Measurements from ENCODE around the gene CDX2. TPM values are rescaled to one million over a fixed set of nuclear protein-coding genes. Genes with fewer than 3 reads are reported as not detected.

The CDX2 gene
- total and polyA plus RNA-seq, 10 of the 15 experiments (the other 5 are each of a cell fraction or from before 2014, with no cell fraction given), result 0.15 TPM; not detected in 9

- TF ChIP-seq USF1 (IDR thresholded peaks at IDR 0.05; ENCODE audit: borderline replicate concordance, extremely low read length, insufficient read depth, low read depth, low read length), result peak; percentile 72
Observed at GRCh38 chr13:27919659-27919933, 49.5 kb downstream of the CDX2 start (continued).

DNA sequence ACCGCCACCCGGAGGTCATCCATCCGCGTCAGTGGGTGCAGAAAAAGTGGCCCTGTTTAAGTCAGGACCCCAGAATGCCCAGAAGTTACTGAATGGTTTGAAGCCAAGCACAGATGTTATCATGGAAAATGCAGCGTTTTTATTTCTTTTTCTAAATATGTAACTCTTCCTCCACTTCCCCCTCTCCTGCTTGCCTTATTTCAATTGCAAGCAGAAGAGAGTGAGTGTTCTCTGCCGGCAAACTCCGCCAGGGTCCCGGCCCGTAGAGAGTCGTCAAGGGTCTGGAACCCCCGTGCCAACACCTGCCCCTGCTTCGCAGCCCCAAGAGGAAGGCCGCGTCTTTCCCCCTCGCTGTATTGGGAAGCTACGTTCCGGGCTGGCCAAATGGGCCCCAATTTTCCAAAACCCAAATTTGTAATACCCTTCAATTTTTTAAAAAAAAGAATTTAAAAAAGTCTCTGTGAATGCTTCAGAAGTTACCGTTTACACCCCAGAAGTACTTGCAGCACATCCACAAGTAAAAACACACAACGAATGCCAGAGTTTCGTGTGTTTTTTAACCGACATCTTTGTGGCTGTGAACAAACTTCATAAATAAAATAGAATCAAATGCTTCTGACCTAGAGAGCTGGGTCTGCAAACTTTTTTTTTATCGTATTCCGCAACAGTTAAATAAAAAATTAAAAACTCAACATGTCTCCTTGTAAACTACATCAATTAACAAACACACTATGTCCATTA lies 50.0 kb downstream of the CDX2 start:
- POLR2A ChIA-PET, result no interaction called here
- in situ Hi-C loops (cut with MboI) (no loop called here), intact Hi-C loops (cut with micrococcal nuclease; ENCODE audit: unreplicated experiment) (no loop called here)
- Histone ChIP-seq H3K27me3 (replicated peaks in 1 of 2; ENCODE audit: control insufficient read depth in 2 of 2, insufficient read depth in 2 of 2, low read length in 1 of 2) (peaks cover 20 to 41% of the 10 kb centered on the region in 2 experiments), H3K4me2 (ENCODE audit: control insufficient read depth, insufficient read depth) (no peak overlapping the region), H3K9me3 (replicated peaks; ENCODE audit: control insufficient read depth, insufficient read depth, low read length) (peaks cover 2% of the 10 kb centered on the region; the same call in 1 of the 3 replicates), H2AFZ (ENCODE audit: control insufficient read depth, low read depth, low read length) (no peak overlapping the region), H3K4me3 (no peak overlapping the region), H3K36me3 (ENCODE audit: control insufficient read depth in 2 of 2, insufficient read depth in 2 of 2, low read length in 1 of 2) (no peaks in the 10 kb centered on the region), H3K79me2 (ENCODE audit: control insufficient read depth, insufficient read depth, low read length) (no peaks in the 10 kb centered on the region), H3K27ac (ENCODE audit: control insufficient read depth, insufficient read depth) (no peak overlapping the region), H3K4me1 (ENCODE audit: control insufficient read depth, insufficient read depth, low read length) (no peaks in the 10 kb centered on the region), H4K20me1 (ENCODE audit: control insufficient read depth, insufficient read depth) (no peaks in the 10 kb centered on the region), H3K9ac (ENCODE audit: control insufficient read depth, insufficient read depth, low read length) (no peak overlapping the region)
- FAIRE-seq (no peak), ATAC-seq (no peak), DNase-seq (ENCODE audit: low read depth, low spot score) (no peak)
- WGBS (ENCODE audit: insufficient coverage, insufficient replicate concordance, low lambda C conversion rate, missing lambda C conversion rate), result 43% methylated on average over 23 of the region's 23 CpGs
- BruUV-seq (replicated peaks), result no TSS peak
- RAD21 ChIA-PET (ENCODE audit: unreplicated experiment), result interaction anchor here (3.2 kb wide), 1 partner anchor 35 kb away, joined by 12 read pairs; no protein-coding TSS in a partner anchor
- CTCF ChIA-PET, result interaction anchor here (1.3 to 1.9 kb wide), 3 partner anchors 8 to 50 kb away, joined by 3 to 5 read pairs (median 5); no protein-coding TSS in a partner anchor
- SMC1A ChIA-PET (ENCODE audit: uncharacterized antibody, unreplicated experiment), result interaction anchor here (0.6 kb wide), 1 partner anchor 48 kb away, joined by 3 read pairs; no protein-coding TSS in a partner anchor
- TF ChIP-seq GATAD2B (conservative IDR thresholded peaks at IDR 0.05; ENCODE audit: low read depth) (no peak), GABPA (IDR thresholded peaks at IDR 0.05; ENCODE audit: low read depth) (no peak), MTA2 (IDR thresholded peaks at IDR 0.05; ENCODE audit: low read depth) (no peak), NFIC (IDR thresholded peaks at IDR 0.05; ENCODE audit: low read depth, low read length) (no peak), ATF2 (IDR thresholded peaks at IDR 0.05; ENCODE audit: low read length) (no peak), MYC (IDR thresholded peaks at IDR 0.05; ENCODE audit: insufficient read depth, insufficient read length, insufficient replicate concordance, low read length, severe bottlenecking) (no peak), NFXL1 (IDR thresholded peaks at IDR 0.05; ENCODE audit: borderline replicate concordance) (no peak), ASH2L (IDR thresholded peaks at IDR 0.05; ENCODE audit: borderline replicate concordance, low read depth) (no peak)
- TF ChIP-seq, protein P1, sequence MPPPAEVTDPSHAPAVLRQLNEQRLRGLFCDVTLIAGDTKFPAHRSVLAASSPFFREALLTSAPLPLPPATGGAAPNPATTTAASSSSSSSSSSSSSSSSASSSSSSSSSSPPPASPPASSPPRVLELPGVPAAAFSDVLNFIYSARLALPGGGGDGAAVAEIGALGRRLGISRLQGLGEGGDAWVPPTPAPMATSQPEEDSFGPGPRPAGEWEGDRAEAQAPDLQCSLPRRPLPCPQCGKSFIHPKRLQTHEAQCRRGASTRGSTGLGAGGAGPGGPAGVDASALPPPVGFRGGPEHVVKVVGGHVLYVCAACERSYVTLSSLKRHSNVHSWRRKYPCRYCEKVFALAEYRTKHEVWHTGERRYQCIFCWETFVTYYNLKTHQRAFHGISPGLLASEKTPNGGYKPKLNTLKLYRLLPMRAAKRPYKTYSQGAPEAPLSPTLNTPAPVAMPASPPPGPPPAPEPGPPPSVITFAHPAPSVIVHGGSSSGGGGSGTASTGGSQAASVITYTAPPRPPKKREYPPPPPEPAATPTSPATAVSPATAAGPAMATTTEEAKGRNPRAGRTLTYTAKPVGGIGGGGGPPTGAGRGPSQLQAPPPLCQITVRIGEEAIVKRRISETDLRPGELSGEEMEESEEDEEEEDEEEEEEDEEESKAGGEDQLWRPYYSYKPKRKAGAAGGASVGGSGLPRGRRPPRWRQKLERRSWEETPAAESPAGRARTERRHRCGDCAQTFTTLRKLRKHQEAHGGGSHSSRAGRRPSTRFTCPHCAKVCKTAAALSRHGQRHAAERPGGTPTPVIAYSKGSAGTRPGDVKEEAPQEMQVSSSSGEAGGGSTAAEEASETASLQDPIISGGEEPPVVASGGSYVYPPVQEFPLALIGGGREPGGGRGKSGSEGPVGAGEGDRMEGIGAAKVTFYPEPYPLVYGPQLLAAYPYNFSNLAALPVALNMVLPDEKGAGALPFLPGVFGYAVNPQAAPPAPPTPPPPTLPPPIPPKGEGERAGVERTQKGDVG (CRISPR knock-in tag; IDR thresholded peaks at IDR 0.05), result no peak

Data from GM12878 (cell line).